Activated CD8-positive, alpha-beta memory T cell treated with anti-CD3 and anti-CD28 coated beads for 24 hours (primary cell): ENCODE data around the gene CTAG1A.
A peak's percentile ranks its signal among the peaks of the same experiment; 100 is the strongest.
"Not testable (repeated sequence)": the region's sequence is repeated elsewhere in the genome, so short reads cannot be mapped to it uniquely, and the experiment has no call there.

ENCODE experiments used
- DNase-seq: peaks from one replicate; pipeline ENCODE4 v3.0.0-alpha.2; 2020

CTAG1A gene

DNA sequence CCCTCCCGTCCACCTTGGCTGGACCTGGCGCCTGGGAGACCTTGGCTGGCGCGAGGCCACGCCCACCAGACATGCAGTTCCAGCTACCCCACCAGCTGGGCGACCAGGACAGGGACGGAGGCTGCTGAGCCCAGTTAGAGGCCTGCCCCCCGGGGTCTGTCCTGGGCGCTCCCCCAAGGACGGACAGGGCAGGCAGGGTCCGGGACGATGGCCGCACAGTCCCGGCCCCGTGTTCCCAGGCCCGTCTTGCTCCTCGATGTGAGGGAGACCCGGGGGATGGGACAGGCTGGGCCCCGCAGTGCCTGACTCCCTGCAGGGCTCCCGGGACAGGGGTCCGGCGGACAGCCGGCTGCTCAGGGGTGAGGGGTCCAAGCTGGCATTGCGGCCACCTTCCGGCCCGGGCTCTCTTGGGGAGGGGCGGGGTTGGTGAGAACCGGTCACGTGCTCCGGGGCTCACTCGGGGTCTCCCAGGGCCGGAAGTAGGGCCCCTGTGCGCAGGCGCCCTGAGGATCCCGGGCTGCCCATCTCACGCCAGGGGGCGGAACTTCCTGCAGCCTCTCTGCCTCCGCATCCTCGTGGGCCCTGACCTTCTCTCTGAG is at the start of gene CTAG1A:
Gene CTAG1A (plus strand): TSS at position 549 of the 599 bp plus-strand sequence. CDS start 74 bp downstream, outside the sequence.
- not testable (repeated sequence) for DNase-seq

DNA sequence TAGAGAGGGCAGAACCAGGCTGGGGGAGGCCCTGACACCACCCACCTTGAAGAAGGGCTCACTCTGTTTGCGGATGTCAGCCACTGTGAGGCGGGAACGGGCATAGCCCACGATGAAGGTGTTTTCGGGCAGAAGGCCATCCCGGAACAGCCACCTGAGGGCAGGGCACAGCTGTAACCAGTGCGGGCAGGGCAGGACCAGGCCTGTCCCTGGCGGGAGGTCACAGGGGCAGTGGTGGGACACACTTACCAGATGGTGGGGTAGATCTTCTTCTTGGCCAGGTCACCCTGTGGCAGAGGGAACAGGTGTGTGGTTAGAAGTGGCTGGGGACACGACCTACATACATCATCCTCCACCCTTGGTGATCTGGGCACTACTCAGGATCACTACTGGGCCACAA is 49.0 kb upstream of the CTAG1A start:
- no peak for DNase-seq

DNA sequence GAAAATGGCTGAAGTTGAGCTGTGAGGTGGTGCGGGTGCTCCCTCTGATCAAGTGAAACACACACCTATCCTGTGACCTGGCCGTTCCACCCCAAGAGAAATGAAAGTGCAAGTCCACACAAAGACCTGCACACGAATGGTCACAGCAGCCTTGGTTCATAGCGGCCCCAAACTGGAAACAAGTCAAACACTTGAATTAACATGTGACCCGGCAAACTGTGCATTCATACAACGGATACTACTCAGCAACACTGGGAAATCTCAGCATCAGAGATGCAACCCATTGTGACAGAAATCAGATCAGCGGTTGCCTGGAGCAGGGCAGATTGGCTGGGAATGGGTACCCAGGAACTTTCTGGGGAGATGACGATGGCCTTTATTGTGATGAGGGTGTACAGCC is 45.9 kb upstream of the CTAG1A start:
- no peak for DNase-seq

DNA sequence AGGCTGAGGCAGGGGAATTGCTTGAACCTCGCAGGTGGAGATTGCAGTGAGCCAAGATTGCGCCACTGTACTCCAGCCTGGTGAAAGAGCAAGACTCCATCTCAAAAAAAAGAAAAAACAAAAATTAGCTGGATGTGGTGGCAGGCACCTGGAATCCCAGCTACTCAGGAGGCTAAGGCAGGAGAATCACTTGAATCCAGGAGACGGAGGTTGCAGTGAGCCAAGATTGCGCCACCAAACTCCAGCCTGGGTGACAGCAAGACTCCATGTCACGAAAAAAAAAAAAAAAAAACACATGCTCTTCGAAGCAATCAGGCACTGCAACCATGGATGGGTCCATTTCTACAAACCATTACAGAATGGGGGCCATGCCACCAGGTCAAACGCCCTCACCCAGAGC is 44.6 kb upstream of the CTAG1A start:
- DNase-seq: not testable (repeated sequence)

DNA sequence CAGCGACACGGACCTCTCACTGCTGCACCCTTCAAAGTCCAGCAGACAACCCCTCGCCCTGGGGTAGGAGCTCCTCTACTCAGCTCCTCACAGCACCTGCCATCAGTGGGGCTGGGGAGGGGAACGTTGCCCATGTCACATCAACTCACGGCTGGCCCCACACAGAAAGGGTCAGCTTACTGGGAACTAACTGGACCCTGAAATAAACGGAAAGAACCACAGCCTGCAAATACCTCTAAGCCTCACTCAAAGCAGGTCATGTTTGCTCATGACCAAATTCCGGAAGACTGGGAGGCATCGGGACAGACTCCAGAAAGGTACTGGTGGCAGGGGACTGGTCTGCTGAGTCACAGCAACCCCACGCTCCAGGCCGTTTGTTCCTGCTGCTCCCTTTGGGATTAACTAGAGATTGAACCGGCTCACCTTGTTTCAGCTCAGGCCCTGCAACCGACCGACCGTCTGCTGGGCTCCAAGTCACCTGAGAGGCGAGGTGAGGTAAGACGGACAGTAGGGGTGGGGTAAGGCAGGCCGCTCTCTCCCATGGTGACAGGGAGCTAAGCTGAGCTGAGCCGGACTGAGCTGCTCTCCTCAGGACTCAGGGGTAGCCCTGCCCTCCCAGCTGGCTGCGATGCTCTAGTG is 43.9 kb upstream of the CTAG1A start:
- DNase-seq: no peak

DNA sequence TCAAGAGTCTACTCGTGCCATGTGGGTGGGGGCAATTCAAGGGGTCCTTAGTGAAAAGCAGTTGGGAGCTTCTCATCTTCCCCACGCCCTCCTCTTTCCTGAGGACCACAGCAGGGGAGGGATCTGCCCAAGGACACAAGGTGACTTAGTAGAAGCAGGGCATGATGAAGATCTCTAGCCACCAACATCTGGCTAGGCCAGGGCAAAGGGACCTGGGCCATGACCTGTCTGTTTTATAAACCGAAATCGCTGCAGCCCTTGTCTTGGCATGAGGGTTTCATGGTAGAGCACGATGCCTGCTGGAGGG is 43.4 kb upstream of the CTAG1A start:
- DNase-seq: no peak

DNA sequence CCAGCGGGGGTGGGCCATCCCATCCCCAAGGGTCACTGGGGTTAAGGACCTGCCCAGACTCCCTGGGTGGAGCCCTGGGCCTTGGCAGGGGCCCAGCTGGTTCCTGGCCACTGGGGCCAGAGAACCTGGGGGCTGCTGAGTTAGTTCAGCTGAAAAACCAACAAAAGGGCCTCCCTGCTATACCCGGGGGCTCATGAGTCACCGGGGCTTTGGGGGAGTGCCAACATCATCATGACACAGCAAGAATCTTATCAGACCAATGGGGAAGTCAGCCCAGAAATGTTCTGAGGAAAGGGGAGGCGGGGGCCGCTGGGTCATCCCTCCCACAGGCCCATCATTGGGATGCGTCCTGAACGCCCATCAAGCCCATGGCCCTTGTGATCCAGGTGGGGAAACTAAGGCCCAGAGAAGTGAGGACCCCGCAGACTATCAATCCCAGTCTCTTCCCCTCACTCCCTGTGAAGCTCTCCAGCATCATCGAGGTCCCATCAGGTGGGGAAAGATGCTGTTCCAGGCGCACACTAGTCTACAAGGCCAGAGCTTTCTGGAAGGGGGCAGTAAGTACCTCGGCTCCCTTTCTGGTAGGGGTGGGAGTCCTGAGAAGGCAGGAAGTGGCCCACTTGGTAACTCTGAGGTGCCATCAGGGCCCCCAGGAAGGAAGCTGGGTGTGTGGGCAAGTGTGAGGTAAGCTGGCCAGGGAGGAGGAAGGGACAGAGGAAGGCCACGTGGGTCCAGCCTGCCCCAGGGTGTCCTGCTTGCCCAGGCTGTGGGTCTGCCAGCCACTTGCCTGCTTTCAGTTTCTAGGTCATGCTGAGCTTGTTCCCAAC is 42.8 kb upstream of the CTAG1A start:
- DNase-seq: peak; percentile 79

DNA sequence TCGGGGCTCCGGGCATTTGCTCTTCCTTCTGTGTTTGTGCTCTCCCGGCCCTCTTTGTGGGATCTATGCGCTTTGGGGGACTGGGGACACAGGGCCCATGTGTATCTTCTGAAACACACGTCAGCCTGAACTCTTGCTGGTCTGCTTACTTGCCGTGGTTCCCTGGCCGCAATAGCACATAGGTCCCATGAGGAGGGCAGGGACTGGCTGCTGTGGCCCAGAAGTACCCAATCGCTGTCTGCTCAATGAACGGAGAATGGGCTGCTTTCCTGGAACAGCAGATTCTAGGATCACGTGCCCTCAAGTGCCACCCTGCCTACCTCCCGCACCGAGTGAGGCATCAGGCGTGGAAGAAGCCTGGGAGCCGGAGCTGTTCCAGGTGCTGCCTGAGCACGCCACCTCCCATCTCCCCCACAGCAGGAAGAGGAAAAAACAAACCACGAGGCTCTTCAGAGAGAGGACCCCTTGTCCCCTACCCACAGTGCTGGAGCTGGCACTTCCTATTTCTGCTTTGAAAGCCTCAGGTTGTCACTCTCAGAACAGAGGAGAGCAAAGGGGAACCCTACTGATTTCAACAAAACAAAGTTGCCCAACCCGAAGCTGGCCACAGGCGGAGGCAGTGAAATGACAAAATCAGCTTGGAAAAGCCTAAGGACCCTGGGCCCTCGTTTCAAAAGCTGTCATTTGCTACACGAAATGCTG is 42.1 kb upstream of the CTAG1A start:
- DNase-seq: peak; percentile 75

DNA sequence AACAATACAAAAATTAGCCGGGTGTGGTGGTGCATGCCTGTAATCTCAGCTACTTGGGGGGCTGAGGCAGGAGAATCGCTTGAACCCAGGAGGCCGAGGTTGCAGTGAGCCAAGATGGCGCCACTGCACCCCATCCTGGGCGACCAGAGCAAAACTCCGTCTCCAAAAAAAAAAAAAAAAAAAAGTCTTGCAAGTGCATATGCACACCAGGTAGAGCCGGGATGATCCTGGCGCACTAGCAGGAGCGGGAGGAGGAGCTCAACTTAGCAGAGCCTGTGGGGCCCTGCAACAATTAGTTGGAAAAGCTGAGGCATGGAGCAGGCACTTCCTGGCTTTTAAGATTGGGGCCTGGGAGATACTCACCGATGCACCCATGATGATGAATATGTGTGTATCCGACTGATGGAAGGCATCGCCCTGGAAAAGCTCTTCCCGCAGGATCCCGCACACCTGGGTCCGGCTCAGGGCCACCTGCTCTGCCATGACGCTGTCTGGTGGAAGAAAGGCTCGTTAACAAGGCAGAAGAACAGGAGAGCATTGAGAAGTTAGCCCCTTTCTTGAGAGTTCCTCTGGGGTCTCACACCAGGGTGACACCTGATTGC is 39.2 kb upstream of the CTAG1A start:
- no peak for DNase-seq

DNA sequence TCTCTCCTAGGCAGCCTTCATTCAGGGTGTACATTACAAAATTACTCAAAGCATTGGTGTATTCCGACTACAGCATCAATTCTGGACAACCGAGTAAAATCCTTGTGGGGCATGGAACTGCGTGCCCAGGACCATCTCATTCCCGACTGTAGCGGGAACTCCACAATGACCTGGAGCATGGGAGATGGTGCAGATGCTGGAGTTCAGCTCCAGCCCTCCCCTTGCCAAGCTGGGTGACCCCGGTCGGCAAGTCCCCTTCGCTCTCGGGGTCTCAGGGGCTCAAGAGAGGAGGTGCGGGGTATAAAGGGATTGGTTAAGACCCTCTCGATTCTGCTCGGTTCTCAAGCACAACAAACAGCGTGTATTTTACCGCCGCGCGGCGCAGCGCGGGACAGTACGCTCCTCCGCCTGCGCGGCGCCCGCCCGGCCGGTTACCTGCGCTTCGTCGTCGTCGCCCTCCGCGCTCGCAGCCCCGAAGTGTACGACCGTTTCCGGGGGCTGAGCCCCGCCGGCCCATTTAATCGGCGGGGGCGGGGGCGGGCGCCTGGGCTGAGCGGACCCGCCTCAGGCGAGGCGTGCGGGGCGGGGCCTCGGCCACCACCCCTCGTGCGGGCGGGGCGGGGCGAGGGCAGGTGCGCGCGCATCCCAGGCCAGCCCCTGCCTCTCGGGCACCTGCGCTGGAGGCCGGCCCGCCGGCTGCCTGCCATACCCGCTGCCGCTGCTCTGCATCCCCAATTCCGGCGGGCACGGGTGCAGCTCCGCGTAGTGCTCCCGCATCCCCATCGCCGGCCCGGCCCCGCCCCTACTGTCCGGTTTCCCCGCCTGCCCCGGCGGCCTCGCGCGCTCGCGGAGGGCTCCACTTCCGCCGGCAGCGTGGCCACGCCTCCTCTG is 38.3 kb upstream of the CTAG1A start, which contains the start of gene G6PD:
Gene G6PD (minus strand): TSS at position 493 of the 891 bp plus-strand sequence. CDS start 691 bp downstream, outside the sequence.
- peak; percentile 91 for DNase-seq

DNA sequence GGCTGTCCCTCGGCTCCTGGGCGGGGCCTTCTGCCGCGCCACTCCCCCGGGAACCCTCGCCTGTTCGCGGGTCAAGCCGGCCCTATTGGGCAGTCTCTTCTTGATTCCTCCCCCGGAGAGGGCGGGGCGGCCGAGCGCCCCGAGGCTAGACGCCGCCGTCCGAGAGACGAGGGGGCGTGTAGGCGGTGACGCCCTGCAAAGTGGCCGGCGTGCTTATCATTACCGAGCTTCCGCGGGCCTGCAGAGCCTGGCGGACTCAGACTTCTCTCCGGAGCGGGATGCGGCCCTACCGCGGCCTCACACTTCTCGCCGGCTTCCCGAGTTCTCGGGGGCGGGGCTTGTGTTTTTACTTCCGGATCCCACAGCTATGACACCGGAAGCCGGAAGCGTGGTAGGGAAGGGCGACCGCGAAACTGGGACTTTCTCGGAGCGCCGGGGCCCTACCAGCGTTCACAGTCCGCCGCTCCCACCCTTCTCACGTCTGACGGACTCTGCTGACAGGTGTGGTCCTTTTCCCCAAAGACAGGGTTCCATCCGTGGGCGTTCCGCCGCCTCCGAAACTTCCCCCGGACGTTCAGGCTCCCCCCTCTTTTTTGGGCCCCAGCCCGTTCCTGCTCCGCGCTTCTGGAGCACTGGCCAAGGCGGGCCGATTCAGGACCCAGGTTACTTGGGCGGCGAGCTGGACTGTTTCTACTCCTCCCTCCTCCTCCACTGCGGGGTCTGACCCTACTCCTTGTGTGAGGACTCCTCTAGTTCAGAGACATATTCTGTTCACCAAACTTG is 37.5 kb upstream of the CTAG1A start, which contains the start of gene IKBKG:
Gene IKBKG (plus strand): TSS at position 376 of the 783 bp plus-strand sequence. CDS start 4,383 bp downstream, outside the sequence.
- DNase-seq: peak; percentile 94

DNA sequence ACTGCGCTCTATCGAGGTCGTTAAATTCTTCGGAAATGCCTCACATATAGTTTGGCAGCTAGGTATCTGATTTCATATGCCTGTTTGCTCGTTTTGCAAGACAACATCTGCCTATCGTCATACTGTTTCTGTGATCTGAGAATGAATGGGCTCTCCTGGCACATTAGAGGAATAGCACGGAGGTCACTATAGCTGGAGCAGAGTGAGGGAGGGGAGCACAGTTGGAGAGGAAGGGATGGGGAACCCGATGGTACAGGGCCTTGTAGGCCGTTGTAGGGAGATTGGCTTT is 37.0 kb upstream of the CTAG1A start:
- DNase-seq: no peak

DNA sequence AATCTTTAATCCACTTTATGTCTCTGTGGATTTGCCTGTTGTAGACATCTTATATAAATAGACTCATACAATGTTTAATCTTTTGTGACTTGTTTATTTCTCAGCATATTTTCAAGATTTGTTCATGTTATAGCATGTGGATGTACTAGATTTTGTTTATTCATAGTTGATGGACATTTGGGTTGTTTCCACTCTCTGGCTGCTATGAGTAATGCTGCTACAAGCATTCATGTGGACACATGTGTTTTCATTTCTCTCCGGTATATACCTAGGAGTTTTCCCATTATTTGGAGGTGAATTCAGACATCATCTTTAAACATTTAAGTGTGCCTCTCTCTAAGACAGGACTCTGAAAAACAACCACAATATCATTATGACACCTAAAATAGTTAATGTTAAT is 35.2 kb upstream of the CTAG1A start:
- no peak for DNase-seq

DNA sequence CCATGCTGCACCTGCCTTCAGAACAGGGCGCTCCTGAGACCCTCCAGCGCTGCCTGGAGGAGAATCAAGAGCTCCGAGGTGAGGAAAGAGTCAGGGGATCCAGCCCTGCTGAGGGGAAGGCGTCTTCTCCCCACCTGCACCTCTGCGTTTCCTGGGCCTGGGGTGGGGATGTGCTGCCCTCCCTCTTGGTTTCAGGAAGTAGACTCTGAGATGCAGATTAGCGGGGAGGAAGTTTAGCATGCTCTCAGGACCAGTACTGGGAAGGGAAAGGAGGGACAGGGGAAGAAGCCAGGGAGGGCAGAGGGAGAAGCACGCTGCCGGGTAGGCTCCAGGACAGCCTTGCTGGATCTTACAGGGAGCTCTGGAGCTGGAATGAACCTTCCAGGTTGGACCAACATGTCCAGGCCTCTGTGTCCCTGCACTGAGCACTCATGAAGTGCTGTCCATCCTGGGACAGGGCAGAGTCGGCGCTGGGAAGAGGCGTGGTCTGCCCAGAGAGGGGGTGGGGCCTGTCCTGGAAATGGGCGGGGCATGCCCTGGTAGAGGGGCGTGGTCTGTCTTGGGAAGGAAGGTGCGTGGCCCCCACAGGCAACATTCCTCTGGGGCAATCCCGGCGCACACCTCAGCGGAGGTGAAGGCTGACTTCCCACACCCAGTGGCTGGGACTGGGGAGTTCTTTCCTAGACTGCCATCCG is 32.7 kb upstream of the CTAG1A start:
- not testable (repeated sequence) for DNase-seq

DNA sequence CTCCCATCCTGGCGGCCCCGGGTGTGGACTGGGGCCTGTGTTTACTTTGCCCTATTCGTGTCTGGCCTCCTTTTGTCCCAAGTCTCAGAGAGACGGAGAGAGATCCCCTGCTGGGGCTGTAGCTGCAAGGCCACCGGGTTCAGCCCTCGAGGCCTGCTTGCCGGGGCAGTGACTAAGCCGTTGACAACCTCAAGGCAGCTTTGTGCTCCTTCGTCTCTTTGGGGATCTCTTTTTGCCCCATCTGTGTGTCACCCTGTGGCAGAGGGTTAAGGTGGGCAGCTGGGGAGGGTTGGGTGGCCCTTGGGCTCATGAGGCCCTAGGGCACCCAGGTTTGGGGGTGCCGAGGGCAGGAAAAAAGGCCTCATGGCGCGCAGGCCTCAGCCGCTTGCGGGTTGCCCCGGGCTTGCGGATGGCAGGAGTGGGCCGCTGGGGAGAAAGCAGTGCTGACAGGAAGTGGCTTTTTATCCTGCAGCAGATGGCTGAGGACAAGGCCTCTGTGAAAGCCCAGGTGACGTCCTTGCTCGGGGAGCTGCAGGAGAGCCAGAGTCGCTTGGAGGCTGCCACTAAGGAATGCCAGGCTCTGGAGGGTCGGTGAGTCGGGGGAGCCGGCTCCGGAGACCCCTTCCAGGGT is 26.8 kb upstream of the CTAG1A start:
- not testable (repeated sequence) for DNase-seq

DNA sequence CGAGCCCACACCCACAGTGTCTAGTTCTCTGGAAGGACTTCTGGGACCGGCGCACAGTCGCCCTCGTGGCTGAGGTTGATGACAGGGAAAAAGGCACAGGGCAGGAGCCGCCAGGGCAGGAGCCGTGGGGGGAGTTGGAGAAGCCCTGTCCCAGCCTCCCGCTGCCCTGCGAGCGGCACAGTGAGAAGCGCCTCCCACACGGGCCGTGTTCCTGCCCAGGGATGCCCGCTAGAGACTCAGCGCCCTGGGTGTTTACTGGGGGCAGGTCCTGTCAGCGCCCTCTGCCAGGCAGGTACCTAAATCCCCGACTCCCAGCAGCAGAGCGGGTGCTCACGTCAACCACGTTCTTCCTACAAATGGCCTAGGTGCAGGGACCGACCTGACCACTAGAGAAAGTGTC is 26.0 kb upstream of the CTAG1A start:
- not testable (repeated sequence) for DNase-seq

DNA sequence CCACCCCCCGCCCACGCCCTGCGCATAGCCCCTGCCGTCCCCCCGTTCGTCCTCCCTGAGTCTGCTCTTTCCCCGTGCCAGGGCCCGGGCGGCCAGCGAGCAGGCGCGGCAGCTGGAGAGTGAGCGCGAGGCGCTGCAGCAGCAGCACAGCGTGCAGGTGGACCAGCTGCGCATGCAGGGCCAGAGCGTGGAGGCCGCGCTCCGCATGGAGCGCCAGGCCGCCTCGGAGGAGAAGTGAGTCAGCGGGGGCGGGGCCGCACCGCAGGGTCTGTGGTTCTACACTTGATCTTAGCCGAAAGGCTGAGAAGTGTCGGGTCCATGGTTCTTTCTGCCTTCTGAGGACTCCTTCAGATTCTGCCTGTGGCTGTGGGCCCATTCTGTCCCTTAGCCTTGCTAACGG is 24.6 kb upstream of the CTAG1A start:
- DNase-seq: not testable (repeated sequence)

DNA sequence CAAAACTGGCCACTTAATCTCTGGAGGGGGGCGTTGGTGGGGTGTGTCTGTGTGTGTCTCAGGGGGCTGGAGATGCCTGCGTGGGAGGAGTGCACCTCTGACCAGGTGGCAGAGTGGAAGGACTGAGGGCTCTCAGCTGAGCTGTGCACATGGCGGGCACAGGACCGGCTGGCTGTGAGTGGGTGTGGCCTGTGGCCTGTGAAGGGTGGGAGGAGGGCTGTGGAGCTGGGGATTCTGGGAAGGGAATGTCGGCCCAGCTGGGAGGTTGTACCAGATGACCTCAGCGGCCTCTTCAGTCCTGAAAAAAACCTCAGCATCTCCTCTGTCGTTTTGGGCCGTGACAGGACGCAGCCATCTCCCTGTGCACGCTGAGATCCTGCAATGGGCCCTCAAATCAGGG is 22.6 kb upstream of the CTAG1A start:
- not testable (repeated sequence) for DNase-seq

DNA sequence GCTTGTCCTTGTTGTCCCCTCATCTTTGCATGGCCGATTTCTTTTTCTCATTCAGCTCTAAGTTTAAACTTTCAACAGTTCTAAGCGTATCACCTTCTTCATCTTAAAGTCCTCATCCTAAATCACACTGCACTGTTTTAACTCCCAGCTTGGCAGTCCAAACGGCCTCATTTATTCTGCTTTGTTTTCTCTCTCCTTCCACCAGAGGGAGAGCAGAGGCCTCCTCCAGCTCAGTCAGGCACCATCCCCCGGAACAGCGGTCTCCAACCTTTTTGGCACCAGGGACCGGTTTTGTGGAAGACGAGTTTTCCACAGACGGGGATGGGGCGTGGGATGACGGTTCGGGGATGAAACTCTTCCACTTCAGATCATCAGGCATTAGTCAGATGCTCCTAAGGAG is 14.6 kb upstream of the CTAG1A start:
- not testable (repeated sequence) for DNase-seq

DNA sequence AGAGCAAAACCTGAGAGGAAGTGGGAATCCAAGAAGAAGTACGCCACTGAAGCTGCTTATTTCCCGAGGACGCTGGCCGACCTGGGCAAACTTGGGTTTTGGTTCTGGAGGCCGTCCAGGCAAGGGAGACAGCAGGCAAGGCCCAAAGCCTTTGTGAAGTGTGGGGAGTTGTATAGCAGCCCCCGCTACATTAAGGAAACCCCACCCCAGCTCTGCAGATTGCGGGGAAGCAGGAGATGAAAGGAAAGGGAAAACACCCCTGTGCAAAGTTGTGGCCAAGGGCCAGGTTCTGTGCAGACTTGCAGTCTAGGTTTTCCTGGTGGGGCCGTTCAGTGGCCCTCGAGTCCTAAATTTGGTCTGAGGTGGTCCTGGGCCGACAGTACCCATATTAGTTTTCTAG is 11.9 kb upstream of the CTAG1A start:
- not testable (repeated sequence) for DNase-seq
